Fibroblast of peridontal ligament (primary cell): Measurements from ENCODE around the gene ARSG.
"Not testable (repeated sequence)": the region's sequence is repeated elsewhere in the genome, so short reads cannot be mapped to it uniquely, and the experiment has no call there.

Experiments used
- DNase-seq: peaks from one replicate; pipeline ENCODE4 v3.0.0-alpha.2; 2010; ENCODE audit errors: extremely low read depth

ARSG gene

GRCh38 chr17:68290955-68291835, at the start of gene ARSG, which contains the start of gene SLC16A6:
Gene ARSG (plus strand): TSS chr17:68291495. CDS start chr17:68307494, 15,999 bp downstream.
Gene SLC16A6 (minus strand): TSS chr17:68291127. CDS start chr17:68278320, 12,807 bp downstream.
- DNase-seq, result peak; percentile 30

DNA sequence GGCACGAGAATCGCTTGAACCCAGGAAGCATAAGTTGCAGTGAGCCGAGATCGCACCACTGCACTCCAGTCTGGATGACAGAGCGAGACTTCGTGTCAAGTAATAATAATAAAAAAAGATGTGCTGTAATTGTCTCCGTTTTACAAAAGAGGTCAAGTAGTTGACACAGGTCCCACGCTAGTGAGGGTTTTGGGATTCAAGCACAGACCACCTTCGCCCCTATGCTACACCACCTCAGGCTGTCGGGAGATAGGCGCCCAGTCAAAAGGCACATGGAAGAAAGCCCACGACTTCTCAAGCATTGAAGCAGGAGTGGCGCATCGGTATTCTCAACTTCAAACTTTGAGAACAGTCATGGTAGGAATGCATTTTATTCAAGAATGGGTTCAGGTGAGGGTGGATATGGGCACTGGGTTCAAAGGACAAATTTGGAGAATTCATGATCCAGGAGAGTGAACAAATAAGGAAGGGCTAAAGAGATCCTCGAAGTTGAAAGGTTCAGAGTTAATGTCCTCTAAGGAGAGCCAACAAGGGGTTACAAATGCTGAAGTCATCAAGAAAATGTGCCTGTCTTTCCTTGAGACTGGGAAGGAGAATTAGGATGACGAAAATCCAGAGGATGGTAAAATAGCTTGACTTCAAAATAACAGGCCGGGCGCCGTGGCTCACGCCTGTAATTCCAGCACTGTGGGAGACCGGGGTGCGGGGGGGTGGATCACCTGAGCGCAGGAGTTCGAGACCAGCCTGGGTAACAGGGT, 44.8 kb upstream of the ARSG start:
- no peak for DNase-seq

DNA sequence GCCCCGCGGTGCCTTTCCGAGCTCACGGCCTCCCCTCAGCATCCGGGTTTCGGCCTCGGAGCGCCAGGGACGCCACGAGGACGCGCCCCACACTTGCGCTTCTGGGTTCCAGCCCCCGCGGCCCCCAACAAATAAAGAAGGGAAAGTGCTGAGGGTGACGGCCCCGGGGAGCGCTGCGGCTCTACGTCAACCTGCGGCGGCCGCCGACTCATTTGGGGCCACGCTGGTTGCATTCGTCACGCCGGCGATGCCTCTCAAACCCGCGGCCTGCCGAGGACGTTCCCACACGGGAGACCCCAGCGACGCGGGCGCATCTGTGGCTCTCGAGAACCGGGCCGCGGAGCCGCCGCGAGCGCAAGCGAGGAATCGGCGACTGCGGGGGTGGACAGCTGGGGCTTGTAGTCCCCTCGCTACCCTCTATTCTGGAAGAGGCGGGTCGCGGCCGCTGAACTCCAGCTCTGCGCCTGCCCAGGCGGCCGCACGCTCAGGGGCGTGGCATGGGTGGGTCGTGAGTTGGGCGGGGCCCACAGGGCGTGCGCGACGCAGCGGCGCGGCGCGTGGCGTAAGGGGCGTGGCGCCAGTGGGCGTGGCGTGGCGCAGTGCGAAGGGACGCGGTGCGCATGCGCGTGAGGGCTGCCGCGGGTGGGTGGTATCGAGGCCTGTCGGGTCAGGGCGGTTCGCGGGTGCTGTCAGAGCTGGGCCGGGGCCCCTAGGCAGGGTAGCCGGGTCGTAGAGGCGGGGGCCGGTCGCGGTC, 43.7 kb upstream of the ARSG start, which contains the start of gene AMZ2:
Gene AMZ2 (plus strand): TSS at position 599 of the 754 bp plus-strand sequence. CDS start 2,145 bp downstream, outside the sequence.
- DNase-seq, result peak; percentile 91

- DNase-seq, result peak; percentile 77
Observed at GRCh38 chr17:68248199-68248825, 43.0 kb upstream of the ARSG start.

GRCh38 chr17:68248891-68249290, 42.4 kb upstream of the ARSG start:
- no peak for DNase-seq

GRCh38 chr17:68249354-68249765, 41.9 kb upstream of the ARSG start:
- DNase-seq, result no peak

- not testable (repeated sequence) for DNase-seq
Observed at GRCh38 chr17:68253426-68253825, 37.9 kb upstream of the ARSG start.

DNA sequence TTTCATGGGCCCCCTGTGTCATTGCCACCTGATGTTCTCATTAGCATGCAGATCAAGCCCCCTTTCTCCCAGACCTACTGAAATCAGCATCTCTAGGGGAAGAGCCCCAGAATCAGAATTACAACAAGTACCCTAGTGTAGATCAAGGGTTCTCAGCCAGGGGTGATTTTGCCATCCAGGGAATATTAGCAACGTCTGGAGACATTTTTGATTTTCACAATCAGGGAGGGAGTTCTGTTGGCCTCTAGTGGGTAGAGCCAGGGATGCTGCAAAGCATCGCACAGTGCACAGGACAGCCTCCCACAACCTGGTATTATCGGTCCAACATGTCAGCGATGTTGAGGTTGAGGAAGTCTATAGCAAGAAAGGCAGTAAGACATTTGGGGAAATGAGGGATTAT, 36.1 kb upstream of the ARSG start:
- no peak for DNase-seq

- DNase-seq, result no peak
Observed at GRCh38 chr17:68255731-68256538, 35.4 kb upstream of the ARSG start.

DNA sequence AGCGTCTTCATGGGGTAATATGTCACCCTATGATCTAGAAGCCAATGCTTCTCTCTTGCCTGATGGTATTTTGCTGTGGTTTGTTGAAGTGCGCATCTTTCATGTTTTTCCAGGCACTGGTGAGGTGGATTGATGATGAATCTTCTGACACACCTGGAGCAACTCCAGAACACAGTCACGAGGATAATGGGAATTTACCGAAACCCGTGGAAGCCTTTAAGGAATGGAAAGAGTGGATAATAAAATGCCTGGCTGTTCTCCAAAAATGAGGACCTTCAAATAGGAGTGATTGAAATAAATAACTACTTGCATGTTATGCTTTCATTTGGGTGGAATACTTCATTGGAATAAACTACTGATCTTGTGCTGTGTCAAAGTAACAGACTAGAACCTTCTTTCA, 34.6 kb upstream of the ARSG start:
- DNase-seq, result not testable (repeated sequence)

DNA sequence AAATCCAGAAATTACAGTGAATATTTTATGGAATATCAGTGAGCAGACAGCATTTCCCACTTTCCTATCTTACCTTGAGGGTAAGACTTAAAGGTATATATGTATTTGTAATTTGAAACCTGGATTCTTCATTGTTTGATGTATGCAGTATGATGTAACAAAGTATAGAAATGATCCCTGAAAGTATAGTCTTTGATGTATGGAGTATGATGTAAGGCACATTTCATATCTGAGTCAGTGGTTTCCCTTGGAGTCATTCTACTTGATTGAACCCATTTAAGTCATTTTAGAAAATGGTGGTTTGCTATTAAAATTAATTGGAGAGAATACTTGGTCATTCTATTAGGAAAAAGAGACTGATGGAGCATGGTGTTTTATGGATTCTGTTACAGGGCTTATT, 33.4 kb upstream of the ARSG start:
- DNase-seq, result no peak

DNA sequence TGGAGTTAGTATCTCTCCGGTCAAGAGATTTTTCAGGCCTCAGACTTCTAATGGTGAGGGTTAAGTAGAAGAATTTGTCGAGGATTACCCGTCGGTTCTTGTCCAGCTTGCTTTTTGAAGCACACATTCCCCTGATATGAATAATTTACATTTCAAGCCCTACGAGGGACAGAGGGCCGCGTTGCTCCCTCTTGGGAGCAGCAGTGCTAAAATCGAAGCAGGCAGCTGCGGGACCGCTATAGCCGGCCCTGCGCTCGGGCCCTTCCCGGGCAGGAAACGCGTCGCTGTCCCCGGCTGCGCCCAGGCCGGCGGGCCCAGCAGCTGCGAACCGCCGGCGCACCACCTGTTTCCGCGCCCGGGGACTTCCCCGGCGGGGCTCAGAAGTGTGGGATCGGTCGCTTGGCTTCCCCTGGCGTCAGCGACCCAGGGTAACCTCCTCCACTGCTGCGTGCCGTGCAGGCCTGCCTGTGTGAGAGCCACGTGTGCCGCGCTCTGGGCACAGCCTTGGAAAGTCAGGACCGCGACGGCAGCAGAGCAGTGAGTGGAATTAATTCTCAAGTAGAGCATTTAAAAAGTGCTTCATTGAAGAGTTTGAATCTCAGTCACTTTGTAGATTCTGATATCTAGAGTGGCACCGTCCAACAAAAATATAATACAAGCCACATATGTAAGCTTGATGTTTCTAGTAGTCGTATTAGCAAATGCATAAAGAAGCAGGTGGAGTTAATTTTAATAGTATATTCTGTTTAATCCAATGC, 32.2 kb upstream of the ARSG start:
- DNase-seq, result not testable (repeated sequence)

DNA sequence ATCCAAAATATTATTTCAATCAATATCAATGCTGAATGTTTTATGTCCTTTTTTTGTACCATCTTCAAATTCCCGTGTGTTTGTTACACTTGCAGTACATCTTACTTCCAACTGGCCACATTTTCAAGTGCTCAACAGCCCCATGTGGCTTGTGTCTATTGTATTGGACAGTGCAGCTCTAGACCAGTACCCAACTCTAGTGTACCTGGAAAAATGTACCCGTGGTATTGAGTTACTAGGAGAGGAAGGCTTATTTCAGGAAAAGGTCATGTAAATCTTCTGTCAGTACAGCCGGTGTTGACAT, 31.7 kb upstream of the ARSG start:
- not testable (repeated sequence) for DNase-seq

DNA sequence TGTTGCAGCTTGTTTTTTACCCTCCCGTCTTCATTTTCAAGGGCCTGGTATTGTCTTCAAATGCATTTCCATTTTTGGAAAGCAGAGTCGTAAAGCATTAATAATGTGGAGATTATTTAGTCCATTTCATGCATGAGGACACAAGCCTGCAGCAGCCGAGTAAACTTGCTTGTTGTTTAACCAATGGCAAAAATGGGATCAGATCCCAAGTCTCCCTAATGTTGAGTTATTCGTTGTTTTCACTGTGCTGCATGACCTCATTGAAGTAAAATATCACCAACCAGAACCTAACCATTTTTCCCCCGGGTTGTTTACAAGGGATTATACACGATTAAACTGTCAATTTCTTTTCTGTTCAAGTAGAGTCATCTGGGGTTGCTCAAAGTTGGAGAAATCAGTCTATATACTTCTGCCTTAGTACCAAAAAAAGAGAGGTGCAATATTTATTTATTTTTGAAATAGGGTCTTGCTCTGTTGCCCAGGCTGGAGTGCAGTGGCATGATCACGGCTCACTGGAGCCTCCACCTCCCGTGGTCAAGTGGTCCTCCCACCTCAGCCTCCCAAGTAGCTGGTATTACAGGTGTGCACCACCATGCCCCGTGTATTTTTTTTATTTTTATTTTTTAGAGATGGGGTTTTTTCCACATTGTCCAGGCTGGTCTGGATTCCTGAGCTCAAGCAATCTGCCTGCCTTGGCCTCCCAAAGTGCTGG, 31.1 kb upstream of the ARSG start:
- DNase-seq, result peak; percentile 27

DNA sequence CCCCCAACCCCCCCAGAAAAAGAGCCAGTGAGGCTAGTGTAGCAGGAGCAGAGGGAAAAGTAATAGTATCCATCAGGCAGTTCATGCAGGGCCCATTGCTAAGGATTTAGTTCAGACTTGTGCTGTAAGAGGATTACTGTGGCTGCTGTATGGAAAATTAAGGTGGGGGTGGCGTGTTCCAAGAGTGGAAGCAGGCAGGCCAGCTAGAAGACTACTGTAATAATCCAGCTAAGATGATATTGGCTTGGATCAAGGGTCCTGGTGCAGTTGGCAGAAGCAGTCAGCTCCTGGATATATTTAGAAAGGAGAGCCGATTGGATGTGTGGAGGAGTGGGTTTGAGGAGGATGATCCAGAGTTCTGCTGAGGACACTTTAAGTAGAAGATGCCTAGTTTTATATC, 28.8 kb upstream of the ARSG start:
- DNase-seq, result not testable (repeated sequence)

GRCh38 chr17:68263101-68263681, 28.1 kb upstream of the ARSG start:
- DNase-seq, result peak; percentile 71

DNA sequence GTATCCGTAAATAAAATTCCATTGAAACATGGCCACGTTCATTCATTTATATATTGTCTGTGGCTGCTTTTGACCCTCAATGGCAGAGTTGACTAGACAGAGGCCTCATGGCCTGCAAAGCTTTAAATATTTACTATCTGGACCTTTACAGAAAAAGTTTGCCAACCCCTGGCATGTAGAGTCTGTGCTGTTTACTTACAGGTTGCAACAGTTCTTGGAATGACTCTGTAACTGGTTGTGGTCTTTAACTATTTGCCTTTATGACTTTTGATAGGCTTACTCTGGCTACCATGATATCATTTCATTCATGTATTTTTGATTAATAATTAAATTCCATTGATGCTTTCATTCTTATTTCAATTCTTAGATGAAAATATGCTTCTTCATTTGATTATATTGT, 25.5 kb upstream of the ARSG start:
- peak; percentile 49 for DNase-seq

DNA sequence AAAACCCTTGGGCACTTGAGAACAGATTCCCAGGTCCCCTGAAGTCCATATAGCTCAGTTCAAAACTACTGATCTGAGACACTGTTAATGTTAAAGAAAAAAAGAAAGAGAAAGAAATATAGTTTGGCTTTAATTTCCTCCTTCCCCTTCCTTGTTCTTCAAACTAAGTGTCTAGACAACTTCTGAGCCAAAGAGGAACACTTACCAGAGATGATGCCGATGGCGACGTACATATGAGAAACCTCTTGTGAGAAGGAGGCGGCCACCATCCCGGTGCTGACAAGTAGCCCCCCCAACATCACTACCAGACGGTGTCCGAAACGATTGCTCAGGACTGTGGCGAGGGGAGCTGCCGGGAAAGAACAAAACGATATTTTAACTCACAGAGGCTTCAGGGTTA, 17.6 kb upstream of the ARSG start:
- no peak for DNase-seq

- not testable (repeated sequence) for DNase-seq
Observed at GRCh38 chr17:68276339-68276738, 15.0 kb upstream of the ARSG start.
